Fibroblast of lung (primary cell): ENCODE data around the gene CCAR1.

Source experiments
- EZH2 ChIP-seq: IDR thresholded peaks from 2 replicates; pipeline ENCODE4 v1.5.1; 2012; ENCODE audit warnings: low read length, control low read depth, mild to moderate bottlenecking; ENCODE audit errors: missing control alignments
- TF ChIP-seq, protein P1 (sequence below), 2 donors: IDR thresholded peaks in 1 of 2; conservative IDR thresholded peaks in 1 of 2; 1 replicate in 1 of 2; 2 replicates in 1 of 2; pipeline ENCODE4 v1.5.1; 2011 to 2012; ENCODE audit warnings: low read length in 2 of 2, control low read depth in 1 of 2, inconsistent platforms in 1 of 2, low read depth in 1 of 2, mild to moderate bottlenecking in 1 of 2

DNA sequence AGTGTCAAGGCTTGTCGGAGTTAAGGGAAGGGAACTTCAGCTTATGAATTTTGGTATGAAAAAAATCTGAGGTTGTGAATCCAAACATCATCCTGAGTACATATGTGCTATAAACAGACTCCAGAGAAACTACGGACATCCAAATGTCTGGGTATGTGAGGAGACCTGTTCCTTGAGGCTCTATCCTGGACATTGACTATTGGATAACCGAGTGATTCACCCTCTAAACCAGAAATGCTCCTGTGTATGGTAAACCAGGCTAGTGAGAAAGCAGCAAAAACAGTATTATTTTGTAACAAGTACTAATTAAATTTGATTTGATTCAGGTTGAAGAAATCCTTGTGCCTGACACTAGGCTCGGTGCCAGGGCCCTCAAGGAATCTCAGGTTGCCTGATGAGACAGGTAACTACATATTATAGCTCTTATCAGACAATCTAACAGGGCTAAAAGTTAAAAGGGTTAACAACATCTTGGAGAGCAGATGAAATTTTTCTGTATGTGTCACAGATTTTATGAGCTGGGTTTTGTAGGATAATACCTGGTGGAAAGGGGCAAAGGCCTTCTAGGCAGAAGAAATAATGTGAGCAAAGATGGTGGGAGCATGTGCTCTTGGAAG lies 95.9 kb downstream of the CCAR1 start:
- TF ChIP-seq, protein P1, sequence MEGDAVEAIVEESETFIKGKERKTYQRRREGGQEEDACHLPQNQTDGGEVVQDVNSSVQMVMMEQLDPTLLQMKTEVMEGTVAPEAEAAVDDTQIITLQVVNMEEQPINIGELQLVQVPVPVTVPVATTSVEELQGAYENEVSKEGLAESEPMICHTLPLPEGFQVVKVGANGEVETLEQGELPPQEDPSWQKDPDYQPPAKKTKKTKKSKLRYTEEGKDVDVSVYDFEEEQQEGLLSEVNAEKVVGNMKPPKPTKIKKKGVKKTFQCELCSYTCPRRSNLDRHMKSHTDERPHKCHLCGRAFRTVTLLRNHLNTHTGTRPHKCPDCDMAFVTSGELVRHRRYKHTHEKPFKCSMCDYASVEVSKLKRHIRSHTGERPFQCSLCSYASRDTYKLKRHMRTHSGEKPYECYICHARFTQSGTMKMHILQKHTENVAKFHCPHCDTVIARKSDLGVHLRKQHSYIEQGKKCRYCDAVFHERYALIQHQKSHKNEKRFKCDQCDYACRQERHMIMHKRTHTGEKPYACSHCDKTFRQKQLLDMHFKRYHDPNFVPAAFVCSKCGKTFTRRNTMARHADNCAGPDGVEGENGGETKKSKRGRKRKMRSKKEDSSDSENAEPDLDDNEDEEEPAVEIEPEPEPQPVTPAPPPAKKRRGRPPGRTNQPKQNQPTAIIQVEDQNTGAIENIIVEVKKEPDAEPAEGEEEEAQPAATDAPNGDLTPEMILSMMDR (conservative IDR thresholded peaks at IDR 0.05 in 1 of 2, IDR thresholded peaks at IDR 0.05 in 1 of 2; ENCODE audit: low read depth in 1 of 2, low read length in 2 of 2), result no peak
- no peak for TF ChIP-seq EZH2
